Endothelial cell of umbilical vein (primary cell): ENCODE data around the gene RBM26.

ENCODE experiments used
- CTCF ChIP-seq, 2 donors: IDR thresholded peaks; 1 replicate in 1 of 2; 2 replicates in 1 of 2; pipeline ENCODE4 v1.5.1; 2011; ENCODE audit warnings: low read length in 2 of 2, mild to moderate bottlenecking in 2 of 2, moderate library complexity in 2 of 2, control low read depth in 1 of 2, inconsistent platforms in 1 of 2, low read depth in 1 of 2; ENCODE audit not compliant: insufficient read depth in 1 of 2; ENCODE audit errors: extremely low read depth in 1 of 2
- EZH2 ChIP-seq: IDR thresholded peaks from 2 replicates; pipeline ENCODE4 v1.6.1; 2012; ENCODE audit warnings: borderline replicate concordance, low read depth, mild to moderate bottlenecking, moderate library complexity, low read length, inconsistent platforms; ENCODE audit not compliant: severe bottlenecking
- MAX ChIP-seq: IDR thresholded peaks from 2 replicates; pipeline ENCODE4 v1.6.1; 2011; ENCODE audit not compliant: insufficient read depth, insufficient read length

GRCh38 chr13:79432086-79432485 lies 26.0 kb upstream of the RBM26 start:
- TF ChIP-seq EZH2 (no peak), MAX (no peak), CTCF (IDR thresholded peaks at IDR 0.05; ENCODE audit: extremely low read depth in 1 of 2, insufficient read depth in 1 of 2, low read depth in 1 of 2, low read length in 2 of 2) (no peak)
